Neuron (in vitro differentiated cells): ENCODE data around the gene MUC4.

ENCODE experiments used
- H2AFZ ChIP-seq: one replicate; pipeline ENCODE4 v1.6.1; 2013; ENCODE audit warnings: low read depth, mild to moderate bottlenecking, inconsistent platforms, low read length, moderate library complexity
- H3K27me3 ChIP-seq: one replicate; pipeline ENCODE4 v1.6.1; 2013; ENCODE audit warnings: low read length; ENCODE audit not compliant: insufficient read depth
- H3K36me3 ChIP-seq: one replicate; pipeline ENCODE4 v1.6.1; 2013; ENCODE audit warnings: low read length; ENCODE audit not compliant: insufficient read depth
- H3K4me1 ChIP-seq: one replicate; pipeline ENCODE4 v1.6.1; 2013; ENCODE audit warnings: low read length; ENCODE audit not compliant: insufficient read depth
- H3K4me3 ChIP-seq: 2 replicates; pipeline ENCODE4 v1.5.1; 2013; ENCODE audit warnings: mild to moderate bottlenecking, low read length, moderate library complexity
- H3K9me3 ChIP-seq: one replicate; pipeline ENCODE4 v1.6.1; 2013; ENCODE audit warnings: low read length

The MUC4 gene

GRCh38 chr3:195849322-195850074 lies 37.8 kb upstream of the MUC4 start:
- H3K27me3 ChIP-seq, result peaks cover 9% of the 10 kb centered on the region
- H3K4me1 ChIP-seq, result peaks cover 2% of the 10 kb centered on the region
- H3K36me3 ChIP-seq, result no peaks in the 10 kb centered on the region
- no peak overlapping the region for H3K4me3 ChIP-seq
- no peaks in the 10 kb centered on the region for H3K9me3 ChIP-seq
- H2AFZ ChIP-seq, result no peak overlapping the region

- H3K9me3 ChIP-seq, result peaks cover 2% of the 10 kb centered on the region
- no peak overlapping the region for H3K4me3 ChIP-seq
- H3K36me3 ChIP-seq, result no peaks in the 10 kb centered on the region
- H3K27me3 ChIP-seq, result peaks cover under 1% of the 10 kb centered on the region
- H2AFZ ChIP-seq, result no peak overlapping the region
- H3K4me1 ChIP-seq, result peaks cover 2% of the 10 kb centered on the region
Observed at GRCh38 chr3:195847055-195847950, 35.6 kb upstream of the MUC4 start.

- Histone ChIP-seq H3K4me3 (no peak overlapping the region), H2AFZ (no peak overlapping the region), H3K4me1 (no peaks in the 10 kb centered on the region), H3K36me3 (no peaks in the 10 kb centered on the region), H3K9me3 (peaks cover 2% of the 10 kb centered on the region), H3K27me3 (no peaks in the 10 kb centered on the region)
Observed at GRCh38 chr3:195845483-195845882, 33.8 kb upstream of the MUC4 start.

- Histone ChIP-seq H3K4me1 (peaks cover 1% of the 10 kb centered on the region), H2AFZ (no peak overlapping the region), H3K27me3 (peaks cover 1% of the 10 kb centered on the region), H3K36me3 (no peaks in the 10 kb centered on the region), H3K4me3 (no peak overlapping the region), H3K9me3 (peaks cover 2% of the 10 kb centered on the region)
Observed at GRCh38 chr3:195844671-195845218, 33.0 kb upstream of the MUC4 start.

DNA sequence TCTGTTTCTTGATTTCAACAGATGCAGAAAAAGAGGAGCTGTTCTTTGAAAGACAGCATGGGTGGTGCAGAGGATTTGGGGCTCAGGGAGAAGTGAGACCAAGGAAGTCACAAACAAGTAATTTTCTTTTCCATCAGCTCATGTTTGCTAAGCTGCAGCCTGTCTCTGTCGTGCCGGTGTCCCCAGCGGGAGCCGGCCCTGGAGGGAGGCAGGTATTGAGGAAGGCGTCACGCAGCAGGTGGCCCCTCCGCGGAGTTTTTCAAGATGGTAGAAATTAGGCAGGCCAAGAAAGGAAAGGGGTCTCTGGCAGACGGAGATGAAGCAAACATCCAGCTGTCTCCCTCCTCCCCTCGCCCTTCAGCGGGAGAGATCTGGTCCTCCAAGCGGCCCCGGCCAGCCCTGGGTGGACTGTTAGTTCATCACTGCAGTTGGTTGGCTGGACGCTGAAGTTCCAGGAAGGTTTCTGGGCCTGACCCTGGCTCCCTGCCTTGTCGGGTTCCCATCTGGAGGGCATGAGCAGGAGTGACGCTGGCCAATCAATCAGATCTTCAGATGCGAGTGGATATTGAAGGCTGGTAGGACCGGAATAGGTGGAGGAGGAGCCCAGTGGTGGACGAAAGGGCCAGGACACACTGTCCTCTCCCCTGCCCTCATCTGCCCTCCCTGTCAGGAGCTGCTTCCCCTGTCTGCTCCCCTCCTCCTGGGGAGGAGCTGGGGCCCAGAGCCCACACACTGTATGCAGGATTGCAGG lies 27.7 kb upstream of the MUC4 start:
- Histone ChIP-seq H3K27me3 (peaks cover 5% of the 10 kb centered on the region), H3K4me1 (peaks cover 2% of the 10 kb centered on the region), H3K36me3 (no peaks in the 10 kb centered on the region), H3K9me3 (peaks cover 4% of the 10 kb centered on the region), H3K4me3 (no peak overlapping the region), H2AFZ (no peak overlapping the region)

- Histone ChIP-seq H3K4me1 (peaks cover 2% of the 10 kb centered on the region), H3K9me3 (peaks cover 4% of the 10 kb centered on the region), H3K27me3 (peaks cover 5% of the 10 kb centered on the region), H3K4me3 (no peak overlapping the region), H3K36me3 (no peaks in the 10 kb centered on the region), H2AFZ (no peak overlapping the region)
Observed at GRCh38 chr3:195838714-195839113, 27.0 kb upstream of the MUC4 start.

- H2AFZ ChIP-seq, result no peak overlapping the region
- H3K36me3 ChIP-seq, result no peaks in the 10 kb centered on the region
- H3K4me1 ChIP-seq, result peaks cover 2% of the 10 kb centered on the region
- H3K27me3 ChIP-seq, result peaks cover 5% of the 10 kb centered on the region
- no peak overlapping the region for H3K4me3 ChIP-seq
- peaks cover 3% of the 10 kb centered on the region for H3K9me3 ChIP-seq
Observed at GRCh38 chr3:195836476-195837135, 24.9 kb upstream of the MUC4 start.

GRCh38 chr3:195835791-195836190 lies 24.1 kb upstream of the MUC4 start:
- Histone ChIP-seq H2AFZ (no peak overlapping the region), H3K27me3 (peaks cover 5% of the 10 kb centered on the region), H3K9me3 (peaks cover 3% of the 10 kb centered on the region), H3K4me3 (no peak overlapping the region), H3K36me3 (no peaks in the 10 kb centered on the region), H3K4me1 (peaks cover 2% of the 10 kb centered on the region)

DNA sequence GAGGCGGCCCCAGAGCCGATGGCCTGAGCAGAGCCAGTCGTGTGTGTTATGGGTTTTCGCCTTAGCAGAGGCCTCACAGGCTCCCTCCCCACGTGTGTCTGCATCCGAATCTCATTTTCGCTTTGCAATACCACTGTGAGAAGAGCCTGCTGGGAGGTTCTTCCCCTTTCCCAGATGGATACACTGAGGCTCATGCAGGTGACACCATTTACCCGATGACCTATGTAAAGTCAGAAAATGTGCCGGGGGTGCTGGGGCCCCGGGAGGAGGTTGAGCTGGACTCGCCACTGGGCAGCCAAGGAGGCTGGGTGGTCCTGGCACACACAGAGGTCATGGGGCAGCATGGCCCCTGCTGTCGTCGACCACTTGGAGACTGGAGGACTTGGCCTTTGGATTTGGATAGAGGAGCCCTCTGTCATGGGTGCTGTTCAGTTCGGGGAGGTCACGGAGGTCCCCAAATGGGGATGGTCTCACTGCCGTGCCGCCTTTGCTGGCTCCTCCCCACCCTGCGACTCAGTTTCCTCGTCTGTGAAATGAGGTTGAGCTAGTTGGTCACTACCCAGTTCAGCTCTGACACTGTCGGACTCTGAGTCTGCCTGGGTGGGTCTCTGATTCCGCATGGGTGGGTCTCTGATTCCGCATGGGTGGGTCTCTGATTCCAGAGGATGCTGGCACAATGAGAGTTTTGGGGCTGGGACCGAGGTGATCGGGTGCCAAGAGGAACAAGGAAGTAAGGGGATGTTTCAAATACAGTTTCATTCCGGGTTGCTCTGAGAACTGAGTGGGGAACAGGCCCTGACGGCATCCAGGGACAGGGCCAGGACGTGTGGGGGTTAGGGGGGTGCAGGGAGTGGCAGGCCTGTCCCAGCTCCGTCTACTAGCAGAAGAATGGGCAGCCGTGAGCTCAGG lies 23.2 kb upstream of the MUC4 start:
- peaks cover 2% of the 10 kb centered on the region for H3K4me1 ChIP-seq
- H3K27me3 ChIP-seq, result peaks cover 5% of the 10 kb centered on the region
- no peak overlapping the region for H2AFZ ChIP-seq
- peaks cover 3% of the 10 kb centered on the region for H3K9me3 ChIP-seq
- H3K4me3 ChIP-seq, result no peak overlapping the region
- H3K36me3 ChIP-seq, result no peaks in the 10 kb centered on the region

GRCh38 chr3:195829897-195830254 lies 18.1 kb upstream of the MUC4 start:
- Histone ChIP-seq H2AFZ (no peak overlapping the region), H3K4me1 (no peaks in the 10 kb centered on the region), H3K9me3 (no peaks in the 10 kb centered on the region), H3K27me3 (peaks cover 8% of the 10 kb centered on the region), H3K36me3 (no peaks in the 10 kb centered on the region), H3K4me3 (no peak overlapping the region)

- no peak overlapping the region for H2AFZ ChIP-seq
- no peaks in the 10 kb centered on the region for H3K9me3 ChIP-seq
- peaks cover 9% of the 10 kb centered on the region for H3K27me3 ChIP-seq
- no peak overlapping the region for H3K4me3 ChIP-seq
- H3K36me3 ChIP-seq, result no peaks in the 10 kb centered on the region
- no peaks in the 10 kb centered on the region for H3K4me1 ChIP-seq
Observed at GRCh38 chr3:195828762-195829161, 17.0 kb upstream of the MUC4 start.
